GM12878 (cell line): Measurements from ENCODE around the gene RAP1A. TPM values are rescaled to one million over a fixed set of nuclear protein-coding genes. Genes with fewer than 3 reads are reported as not detected.

Experiments used
- ATAC-seq: fragments of 200-7000 bp; cut with Tn5 transposase; 3 replicates; pipeline ENCODE4 v1.9.1; 2020; ENCODE audit warnings: mild to moderate bottlenecking, moderate library complexity
- BruUV-seq: library from RNA; stranded (reverse); fragments of 400-500 nt; replicated peaks from 2 replicates; lab custom pipeline; 2021; lab: Mats Ljungman, UMichigan
- CTCF ChIA-PET: fragments of 300-600 bp; sonication (Branson Sonifier 250); formaldehyde crosslinking; extraction: SDS; loops from one replicate; lab custom pipeline; 2021; ENCODE audit warnings: inconsistent platforms; lab: Yijun Ruan, JAX
- POLR2A ChIA-PET: fragments of 350-600 bp; formaldehyde crosslinking; extraction: SDS; loops from one replicate; lab custom pipeline; 2021; ENCODE audit warnings: inconsistent platforms; lab: Charles Lee
- RAD21 ChIA-PET: fragments of 300-600 bp; sonication (Branson Sonifier 250); formaldehyde crosslinking; loops from one replicate; lab custom pipeline; 2023; ENCODE audit warnings: antibody characterized with exemption; ENCODE audit not compliant: unreplicated experiment; lab: Charles Lee
- SMC1A ChIA-PET: fragments of 300-600 bp; sonication (Branson Sonifier 250); formaldehyde crosslinking; loops from one replicate; lab custom pipeline; 2023; ENCODE audit not compliant: unreplicated experiment, uncharacterized antibody; lab: Charles Lee
- DNase-seq: peaks from one replicate; pipeline ENCODE4 v3.0.0-alpha.2; 2011; ENCODE audit warnings: low read depth, low spot score
- FAIRE-seq: peaks from 3 replicates; lab custom pipeline; 2011; peaks lifted over from hg19 to GRCh38; lab: Jason Lieb, UNC
- H2AFZ ChIP-seq: 2 replicates; pipeline ENCODE4 v1.6.0; 2011; ENCODE audit warnings: low read depth, low read length, control low read depth; ENCODE audit not compliant: control insufficient read depth
- H3K27ac ChIP-seq: 2 replicates; pipeline ENCODE4 v1.5.1; 2011; ENCODE audit warnings: control low read depth; ENCODE audit not compliant: control insufficient read depth, insufficient read depth
- H3K27me3 ChIP-seq, 2 experiments: replicated peaks in 1 of 2; 2 replicates each; pipeline versions ENCODE4 v1.6.0 to v1.6.1; 2011; ENCODE audit warnings: low read length in 1 of 2; ENCODE audit not compliant: control insufficient read depth in 2 of 2, insufficient read depth in 2 of 2
- H3K36me3 ChIP-seq, 2 experiments: 2 replicates each; pipeline ENCODE4 v1.5.1; 2011; ENCODE audit warnings: low read length in 1 of 2; ENCODE audit not compliant: control insufficient read depth in 2 of 2, insufficient read depth in 2 of 2
- H3K4me1 ChIP-seq: 2 replicates; pipeline ENCODE4 v1.6.1; 2011; ENCODE audit warnings: mild to moderate bottlenecking, low read length, moderate library complexity, mixed read lengths; ENCODE audit not compliant: control insufficient read depth, insufficient read depth
- H3K4me2 ChIP-seq: 2 replicates; pipeline ENCODE4 v1.6.0; 2011; ENCODE audit warnings: control low read depth; ENCODE audit not compliant: control insufficient read depth, insufficient read depth
- H3K4me3 ChIP-seq: fragments of 200-600 bp; sonication (generic); 2 replicates; pipeline ENCODE4 v1.5.1; 2016
- H3K79me2 ChIP-seq: 2 replicates; pipeline ENCODE4 v1.6.0; 2011; ENCODE audit warnings: low read length; ENCODE audit not compliant: control insufficient read depth, insufficient read depth
- H3K9ac ChIP-seq: 2 replicates; pipeline ENCODE4 v1.8.0; 2011; ENCODE audit warnings: low read length, control low read depth, mixed read lengths; ENCODE audit not compliant: control insufficient read depth, insufficient read depth
- H3K9me3 ChIP-seq: replicated peaks from 3 replicates; pipeline ENCODE4 v1.5.1; 2011; ENCODE audit warnings: mild to moderate bottlenecking, low read length; ENCODE audit not compliant: control insufficient read depth, insufficient read depth
- H4K20me1 ChIP-seq: 2 replicates; pipeline ENCODE4 v1.6.0; 2011; ENCODE audit not compliant: control insufficient read depth, insufficient read depth
- CUX1 ChIP-seq: IDR thresholded peaks from 2 replicates; pipeline ENCODE4 v1.6.1; 2012; ENCODE audit warnings: improper control_type of control experiment, low read depth, low read length; ENCODE audit not compliant: insufficient replicate concordance
- E2F8 ChIP-seq: fragments of 450-650 bp; IDR thresholded peaks from 2 replicates; pipeline ENCODE4 v1.6.1; 2018; ENCODE audit warnings: mild to moderate bottlenecking, low read depth, moderate library complexity; ENCODE audit not compliant: partially characterized antibody
- GATAD2B ChIP-seq: fragments of 450-650 bp; conservative IDR thresholded peaks from 2 replicates; pipeline ENCODE4 v1.6.1; 2017; ENCODE audit warnings: low read depth, mild to moderate bottlenecking, moderate library complexity
- MXI1 ChIP-seq: fragments of 150-350 bp; IDR thresholded peaks from 2 replicates; pipeline ENCODE4 v1.6.1; 2011; ENCODE audit warnings: low read depth, mild to moderate bottlenecking, inconsistent platforms, low read length, improper control_type of control experiment
- NKRF ChIP-seq: fragments of 450-650 bp; conservative IDR thresholded peaks from 2 replicates; pipeline ENCODE4 v1.6.1; 2017; ENCODE audit warnings: mild to moderate bottlenecking, moderate library complexity
- PAX8 ChIP-seq: fragments of 450-650 bp; IDR thresholded peaks from 2 replicates; pipeline ENCODE4 v1.6.1; 2017; ENCODE audit warnings: mild to moderate bottlenecking, moderate library complexity
- POLR2AphosphoS2 ChIP-seq: IDR thresholded peaks from 2 replicates; pipeline ENCODE4 v1.6.1; 2011; ENCODE audit warnings: low read depth, mild to moderate bottlenecking, low read length, improper control_type of control experiment, moderate library complexity
- RBBP5 ChIP-seq: fragments of 200-600 bp; sonication (generic); conservative IDR thresholded peaks from 2 replicates; pipeline ENCODE4 v1.6.1; 2016
- STAT1 ChIP-seq: fragments of 450-650 bp; conservative IDR thresholded peaks from 2 replicates; pipeline ENCODE4 v1.6.1; 2014; ENCODE audit warnings: antibody characterized with exemption, mild to moderate bottlenecking
- SUPT20H ChIP-seq: IDR thresholded peaks from 2 replicates; pipeline ENCODE4 v1.6.1; 2011; ENCODE audit warnings: low read depth, mild to moderate bottlenecking, low read length, moderate library complexity, borderline replicate concordance; ENCODE audit not compliant: control insufficient read depth
- WGBS: methylation state at CpG from one replicate; pipeline ENCODE4 v1.1.6; 2016; ENCODE audit warnings: low lambda C conversion rate; ENCODE audit not compliant: insufficient replicate concordance, insufficient coverage; ENCODE audit errors: missing lambda C conversion rate; 5-methylcytosine and 5-hydroxymethylcytosine counted together
- in situ Hi-C: fragments of 300-500 bp; cut with MboI; formaldehyde crosslinking; loops from 9 replicates; pipeline ENCODE4 v1.14.3; 2018; ENCODE audit warnings: mixed read lengths
- intact Hi-C: fragments of 100-400 bp; cut with micrococcal nuclease; formaldehyde crosslinking; loops from one replicate; pipeline ENCODE4 v1.14.2; 2022; ENCODE audit not compliant: unreplicated experiment
- polyA plus RNA-seq, 11 experiments: library from polyadenylated mRNA; depleted of rRNA in 4 of 11; unstranded in 6 of 11; stranded (reverse) in 5 of 11; fragments of >200 nt; fragmentation: Nextera tagmentation in 4 of 11; fragmentation: Illumina TruSeq in 1 of 11; extraction: Ambion mirVana in 4 of 11; extraction: Trizol in 1 of 11; gene quantifications; 1 replicate in 1 of 11; 2 replicates in 10 of 11; pipeline versions ENCODE4 v1.2.1 to v1.2.3, GENCODE V29; 2011 to 2016; ENCODE audit warnings: inconsistent platforms in 2 of 11, missing spikeins in 2 of 11, low read depth in 1 of 11
- total RNA-seq, 4 experiments: library from RNA; depleted of rRNA in 3 of 4; stranded (reverse); fragments of >200 nt in 3 of 4; fragmentation: Illumina TruSeq in 1 of 4; extraction: Trizol in 1 of 4; gene quantifications; 2 replicates each; pipeline versions ENCODE4 v1.2.1 to v1.2.3, GENCODE V29; 2013 to 2021

RAP1A gene
- total and polyA plus RNA-seq, 10 of the 15 experiments (the other 5 are each of a cell fraction or from before 2014, with no cell fraction given) = 38.4 to 213 (median 86.0) TPM

- no peak overlapping the region for H3K27ac ChIP-seq
- no peak overlapping the region for H2AFZ ChIP-seq
- FAIRE-seq (no peak), DNase-seq (no peak), ATAC-seq (no peak)
- ChIA-PET CTCF (interaction anchor here (0.6 to 9.3 kb wide), 8 partner anchors 11 to 271 kb away, joined by 3 to 109 read pairs (median 25); partner anchors contain the start of gene INKA2), POLR2A (interaction anchor here (1.2 kb wide), 1 partner anchor 14 kb away, joined by 3 read pairs; no protein-coding TSS in a partner anchor), SMC1A (interaction anchor here (0.7 to 12.9 kb wide), 6 partner anchors 18 to 268 kb away, joined by 3 to 123 read pairs (median 12); no protein-coding TSS in a partner anchor), RAD21 (interaction anchor here (0.6 to 6.7 kb wide), 7 partner anchors 20 to 1286 kb away, joined by 3 to 51 read pairs (median 5); no protein-coding TSS in a partner anchor)
- H3K27me3 ChIP-seq = no peaks in the 10 kb centered on the region
- no peaks in the 10 kb centered on the region; the same call in 1 of the 2 replicates for H3K4me1 ChIP-seq
- no peaks in the 10 kb centered on the region for H3K36me3 ChIP-seq
- H3K79me2 ChIP-seq = no peaks in the 10 kb centered on the region; the same call in 1 of the 2 replicates
- intact Hi-C loops (loop anchor here (10.0 kb wide), 1 partner anchor 605 kb away; the partner anchor contains the start of genes CEPT1 and DRAM2), in situ Hi-C loops (loop anchor here (5.0 to 10.0 kb wide), 3 partner anchors 245 to 872 kb away; partner anchors contain the start of genes ADORA3 and TMIGD3)
- no peak overlapping the region for H3K4me2 ChIP-seq
- H3K4me3 ChIP-seq = no peak overlapping the region
- WGBS = 77% methylated on average over 3 of the region's 3 CpGs
- no peak for TF ChIP-seq STAT1
- no peak for TF ChIP-seq CUX1
- TF ChIP-seq E2F8 = no peak
- TF ChIP-seq RBBP5 = no peak
- TF ChIP-seq PAX8 = no peak
- TF ChIP-seq SUPT20H = no peak
- no peak for TF ChIP-seq MXI1
- TF ChIP-seq GATAD2B = no peak
- no peak for TF ChIP-seq NKRF
- no peak for TF ChIP-seq POLR2AphosphoS2
- no peaks in the 10 kb centered on the region for H3K9me3 ChIP-seq
- no peak overlapping the region for H3K9ac ChIP-seq
- H4K20me1 ChIP-seq = no peaks in the 10 kb centered on the region
- BruUV-seq = no TSS peak
These were observed 130.0 kb downstream of the RAP1A start for GRCh38 chr1:111749628-111750027.
